ENCODE results near the gene KAT5. TPM values are rescaled to one million over a fixed set of nuclear protein-coding genes. Genes with fewer than 3 reads are reported as not detected.
"Not testable (repeated sequence)": the region's sequence is repeated elsewhere in the genome, so short reads cannot be mapped to it uniquely, and the experiment has no call there.

Gene KAT5
- total and polyA plus RNA-seq, 7 donors = 34.5 to 67.2 (median 42.9) TPM

DNA sequence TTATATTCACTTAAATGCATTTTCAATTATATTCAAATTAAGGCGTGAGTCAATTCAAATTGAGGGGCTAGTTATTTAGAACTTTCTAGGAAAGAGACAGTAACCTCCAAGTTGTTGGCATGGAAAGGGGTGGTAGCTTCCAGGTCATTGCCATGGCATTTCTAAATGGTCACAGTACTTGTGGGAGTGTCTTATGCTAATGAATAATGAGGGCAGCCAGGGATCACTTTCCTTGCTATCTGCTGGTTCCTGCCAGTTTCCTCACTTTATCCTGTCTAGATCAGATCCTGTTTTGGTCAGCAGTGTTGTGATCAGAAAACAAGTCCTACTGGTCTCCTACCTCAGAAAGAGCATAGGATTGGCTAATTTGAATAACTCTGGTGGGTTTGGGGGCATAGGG, 30.3 kb downstream of the KAT5 start:
- H3K4me3 ChIP-seq = no peak overlapping the region
- TF ChIP-seq, protein P1, sequence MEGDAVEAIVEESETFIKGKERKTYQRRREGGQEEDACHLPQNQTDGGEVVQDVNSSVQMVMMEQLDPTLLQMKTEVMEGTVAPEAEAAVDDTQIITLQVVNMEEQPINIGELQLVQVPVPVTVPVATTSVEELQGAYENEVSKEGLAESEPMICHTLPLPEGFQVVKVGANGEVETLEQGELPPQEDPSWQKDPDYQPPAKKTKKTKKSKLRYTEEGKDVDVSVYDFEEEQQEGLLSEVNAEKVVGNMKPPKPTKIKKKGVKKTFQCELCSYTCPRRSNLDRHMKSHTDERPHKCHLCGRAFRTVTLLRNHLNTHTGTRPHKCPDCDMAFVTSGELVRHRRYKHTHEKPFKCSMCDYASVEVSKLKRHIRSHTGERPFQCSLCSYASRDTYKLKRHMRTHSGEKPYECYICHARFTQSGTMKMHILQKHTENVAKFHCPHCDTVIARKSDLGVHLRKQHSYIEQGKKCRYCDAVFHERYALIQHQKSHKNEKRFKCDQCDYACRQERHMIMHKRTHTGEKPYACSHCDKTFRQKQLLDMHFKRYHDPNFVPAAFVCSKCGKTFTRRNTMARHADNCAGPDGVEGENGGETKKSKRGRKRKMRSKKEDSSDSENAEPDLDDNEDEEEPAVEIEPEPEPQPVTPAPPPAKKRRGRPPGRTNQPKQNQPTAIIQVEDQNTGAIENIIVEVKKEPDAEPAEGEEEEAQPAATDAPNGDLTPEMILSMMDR (IDR thresholded peaks at IDR 0.05) = no peak
- peaks cover 0 to 18% (median 0%) of the 10 kb centered on the region in 3 donors for H3K27me3 ChIP-seq (ENCODE audit: insufficient read depth in 3 of 3, low read length in 2 of 3)
- ATAC-seq (no peak), DNase-seq (no peak)
- WGBS, 3 donors = 85 to 93% (median 86%) methylated on average over 1 of the region's 1 CpG
- H3K36me3 ChIP-seq (ENCODE audit: insufficient read depth in 1 of 2, low read depth in 1 of 2) = no peaks in the 10 kb centered on the region
- no peak overlapping the region for H3K27ac ChIP-seq
- intact Hi-C loops (cut with DNase I) = no loop called here
- no peaks in the 10 kb centered on the region for H3K9me3 ChIP-seq
- no peaks in the 10 kb centered on the region for H3K4me1 ChIP-seq

DNA sequence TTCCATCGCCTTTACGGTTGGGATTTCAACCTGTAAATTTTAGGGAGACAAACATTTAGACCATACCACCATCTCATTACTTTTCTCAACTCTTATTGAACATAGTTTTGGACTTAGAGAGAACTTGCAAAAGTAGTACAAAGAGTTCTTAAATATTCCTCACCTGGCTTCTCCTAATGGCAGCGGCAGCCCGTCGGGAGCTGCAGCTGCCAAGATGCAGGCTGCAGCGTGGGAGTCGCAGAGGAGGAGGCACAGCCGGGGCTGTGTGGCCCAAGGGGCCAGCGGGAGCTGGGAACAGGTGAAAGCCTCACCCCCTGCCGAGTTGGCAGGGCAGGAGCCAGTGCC, 31.6 kb downstream of the KAT5 start:
- 50 to 69% (median 61%) methylated on average over 8 to 10 of the region's 10 CpGs for WGBS, 3 donors
- no peak for ATAC-seq

DNA sequence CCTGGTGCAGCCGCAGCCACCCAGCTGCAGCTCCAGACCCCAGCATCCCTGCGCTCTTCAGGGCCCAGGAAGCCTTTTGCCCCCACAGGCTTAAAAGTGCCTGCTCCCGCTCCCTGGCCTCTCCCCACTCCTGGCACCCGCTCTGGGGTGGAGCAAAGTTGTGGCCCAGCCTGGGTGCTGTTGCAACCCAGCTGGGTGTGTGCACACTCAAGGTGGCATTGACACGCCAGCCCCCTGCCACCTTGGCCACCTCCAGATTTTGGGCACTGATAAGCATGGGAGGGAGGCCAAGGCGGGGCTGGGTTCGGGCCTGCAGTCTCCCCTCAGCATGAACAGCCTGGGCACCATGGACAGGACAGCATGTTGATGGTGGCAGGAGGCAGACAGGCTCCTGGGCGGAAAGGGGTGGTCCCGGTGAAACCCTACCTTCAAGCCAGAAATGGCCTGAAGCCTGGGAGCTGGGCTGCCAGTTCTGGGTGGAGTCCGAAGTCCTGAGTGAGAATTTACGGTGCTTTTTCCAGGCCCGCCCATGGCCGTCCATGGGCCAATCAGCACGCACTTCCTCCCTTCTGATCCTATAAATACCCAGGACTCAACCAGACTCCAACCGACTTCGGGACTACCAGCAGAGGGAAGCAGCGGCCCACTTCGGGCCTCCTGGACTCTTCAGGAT, 32.1 kb downstream of the KAT5 start:
- Histone ChIP-seq H3K27ac (no peak overlapping the region), H3K36me3 (ENCODE audit: insufficient read depth in 1 of 2, low read depth in 1 of 2) (no peaks in the 10 kb centered on the region), H3K27me3 (ENCODE audit: insufficient read depth in 3 of 3, low read length in 2 of 3) (peaks cover 0 to 30% (median 0%) of the 10 kb centered on the region in 3 donors), H3K4me3 (no peak overlapping the region), H3K4me1 (no peaks in the 10 kb centered on the region), H3K9me3 (no peaks in the 10 kb centered on the region)
- DNase-seq = peak in 1 of 2 donors; percentile 21
- 65 to 79% (median 71%) methylated on average over 18 of the region's 18 CpGs for WGBS, 3 donors
- TF ChIP-seq, protein P1 (IDR thresholded peaks at IDR 0.05) = peak; percentile 29
- intact Hi-C loops (cut with DNase I) = no loop called here
- ATAC-seq = peak; percentile 64 to 75 (median 69)

More for the DNA sequence above, 31.6 kb downstream of the KAT5 start:
- no peak overlapping the region for H3K27ac ChIP-seq
- intact Hi-C loops (cut with DNase I) = loop anchor here in 1 of 2 donors (1.0 kb wide), 1 partner anchor 74 kb away; no protein-coding TSS in a partner anchor
- H3K27me3 ChIP-seq (ENCODE audit: insufficient read depth in 3 of 3, low read length in 2 of 3) = peaks cover 0 to 24% (median 0%) of the 10 kb centered on the region in 3 donors
- H3K36me3 ChIP-seq (ENCODE audit: insufficient read depth in 1 of 2, low read depth in 1 of 2) = no peaks in the 10 kb centered on the region
- no peaks in the 10 kb centered on the region for H3K4me1 ChIP-seq
- TF ChIP-seq, protein P1 (IDR thresholded peaks at IDR 0.05) = no peak
- H3K4me3 ChIP-seq = no peak overlapping the region
- H3K9me3 ChIP-seq = no peaks in the 10 kb centered on the region
- no peak for DNase-seq

DNA sequence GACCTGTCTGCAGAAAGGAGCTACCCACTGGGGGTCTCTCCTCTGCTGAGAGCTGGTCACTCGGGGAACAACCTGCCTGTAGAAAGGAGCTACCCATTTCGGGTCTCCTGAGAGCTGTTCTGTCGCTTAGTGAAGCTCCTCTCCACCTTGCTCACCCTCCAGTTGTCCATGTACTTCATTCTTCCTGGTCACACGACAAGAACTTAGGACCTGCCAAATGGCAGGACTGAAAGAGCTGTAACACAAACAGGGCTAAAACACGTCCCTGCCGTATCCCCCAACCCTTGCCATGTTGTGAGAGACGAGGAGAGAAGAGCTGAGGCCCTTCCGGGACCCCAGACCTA, 32.6 kb downstream of the KAT5 start:
- Histone ChIP-seq H3K36me3 (ENCODE audit: insufficient read depth in 1 of 2, low read depth in 1 of 2) (no peaks in the 10 kb centered on the region), H3K9me3 (no peaks in the 10 kb centered on the region), H3K27me3 (ENCODE audit: insufficient read depth in 3 of 3, low read length in 2 of 3) (peaks cover 0 to 34% (median 0%) of the 10 kb centered on the region in 3 donors), H3K4me1 (no peaks in the 10 kb centered on the region), H3K4me3 (no peak overlapping the region), H3K27ac (no peak overlapping the region)
- WGBS, 3 donors = 64 to 72% (median 66%) methylated on average over 8 of the region's 8 CpGs
- TF ChIP-seq, protein P1 (IDR thresholded peaks at IDR 0.05) = no peak
- ATAC-seq (no peak), DNase-seq (no peak)
- intact Hi-C loops (cut with DNase I) = no loop called here

DNA sequence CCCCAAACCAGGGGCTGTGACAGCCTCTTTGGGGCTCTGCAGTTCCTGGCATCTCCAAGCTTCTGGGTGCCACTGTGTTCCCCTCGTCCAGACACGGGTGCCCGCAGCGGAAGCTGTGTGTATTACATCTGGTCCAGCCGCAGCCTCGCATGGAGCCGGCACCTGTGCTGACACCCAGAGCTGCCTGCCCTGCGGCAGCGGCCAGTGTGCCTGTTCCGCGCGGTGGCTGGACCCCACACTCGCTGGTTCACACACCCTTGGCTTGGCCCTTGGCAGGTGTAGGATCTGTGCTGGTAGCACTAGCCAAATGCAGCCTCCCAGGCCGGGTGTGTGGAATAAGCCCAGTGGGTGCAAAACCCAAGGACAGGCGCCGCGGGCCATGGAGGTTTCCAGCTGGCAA, 33.0 kb downstream of the KAT5 start:
- H3K36me3 ChIP-seq (ENCODE audit: insufficient read depth in 1 of 2, low read depth in 1 of 2) = no peaks in the 10 kb centered on the region
- H3K9me3 ChIP-seq = no peaks in the 10 kb centered on the region
- no peak for ATAC-seq
- peaks cover 0 to 32% (median 3%) of the 10 kb centered on the region in 3 donors for H3K27me3 ChIP-seq (ENCODE audit: insufficient read depth in 3 of 3, low read length in 2 of 3)
- intact Hi-C loops (cut with DNase I) = no loop called here
- no peaks in the 10 kb centered on the region for H3K4me1 ChIP-seq
- H3K27ac ChIP-seq = no peak overlapping the region
- DNase-seq = no peak
- TF ChIP-seq, protein P1 (IDR thresholded peaks at IDR 0.05) = no peak
- WGBS, 3 donors = 85 to 88% (median 86%) methylated on average over 15 to 17 of the region's 17 CpGs
- no peak overlapping the region for H3K4me3 ChIP-seq

DNA sequence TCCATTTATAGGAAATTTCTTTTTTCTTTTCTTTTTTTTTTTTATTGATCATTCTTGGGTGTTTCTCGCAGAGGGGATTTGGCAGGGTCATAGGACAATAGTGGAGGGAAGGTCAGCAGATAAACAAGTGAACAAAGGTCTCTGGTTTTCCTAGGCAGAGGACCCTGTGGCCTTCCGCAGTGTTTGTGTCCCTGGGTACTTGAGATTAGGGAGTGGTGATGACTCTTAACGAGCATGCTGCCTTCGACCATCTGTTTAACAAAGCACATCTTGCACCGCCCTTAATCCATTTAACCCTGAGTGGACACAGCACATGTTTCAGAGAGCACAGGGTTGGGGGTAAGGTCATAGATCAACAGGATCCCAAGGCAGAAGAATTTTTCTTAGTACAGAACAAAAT, 50.1 kb downstream of the KAT5 start:
- H3K36me3 ChIP-seq (ENCODE audit: insufficient read depth in 1 of 2, low read depth in 1 of 2); H3K4me1 ChIP-seq; H3K4me3 ChIP-seq; H3K27ac ChIP-seq; ATAC-seq; H3K9me3 ChIP-seq; DNase-seq: not testable (repeated sequence)
- intact Hi-C loops (cut with DNase I) = loop anchor here in 1 of 2 donors (2.0 kb wide), 1 partner anchor 129 kb away; no protein-coding TSS in a partner anchor
- H3K27me3 ChIP-seq (ENCODE audit: insufficient read depth in 3 of 3, low read length in 2 of 3) = peaks cover 0 to 13% (median 0%) of the 10 kb centered on the region in 3 donors
- WGBS, 3 donors = 47 to 60% (median 52%) methylated on average over 5 of the region's 5 CpGs

DNA sequence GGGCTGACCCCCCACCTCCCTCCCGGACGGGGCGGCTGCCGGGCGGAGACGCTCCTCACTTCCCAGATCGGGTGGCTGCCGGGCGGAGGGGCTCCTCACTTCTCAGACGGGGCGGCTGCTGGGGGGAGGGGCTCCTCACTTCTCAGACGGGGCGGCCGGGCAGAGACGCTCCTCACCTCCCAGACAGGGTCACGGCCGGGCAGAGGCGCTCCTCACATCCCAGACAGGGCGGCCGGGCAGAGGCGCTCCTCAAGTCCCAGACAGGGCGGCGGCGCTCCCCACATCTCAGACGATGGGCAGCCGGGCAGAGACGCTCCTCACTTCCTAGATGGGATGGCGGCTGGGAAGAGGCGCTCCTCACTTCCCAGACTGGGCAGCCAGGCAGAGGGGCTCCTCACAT, 50.8 kb downstream of the KAT5 start:
- WGBS, 3 donors = 83 to 90% (median 87%) methylated on average over 11 to 29 of the region's 29 CpGs
- not testable (repeated sequence) for DNase-seq; ATAC-seq; H3K9me3 ChIP-seq; H3K4me1 ChIP-seq; H3K4me3 ChIP-seq; H3K27ac ChIP-seq; H3K27me3 ChIP-seq (ENCODE audit: insufficient read depth in 3 of 3, low read length in 2 of 3); H3K36me3 ChIP-seq (ENCODE audit: insufficient read depth in 1 of 2, low read depth in 1 of 2)
- intact Hi-C loops (cut with DNase I) = loop anchor here in 1 of 2 donors (2.0 kb wide), 1 partner anchor 130 kb away; no protein-coding TSS in a partner anchor
